ENCODE measurements around the gene EFCAB6. TPM values are rescaled to one million over a fixed set of nuclear protein-coding genes. Genes with fewer than 3 reads are reported as not detected.

Gene EFCAB6
- total RNA-seq (2014; rRNA removed; shearing (Covaris generic)), result 2.6 and 3.1 TPM in 2 replicates

GRCh38 chr22:43812149-43812842 lies at the start of gene EFCAB6:
TSS of gene EFCAB6 (minus strand) at chr22:43812305. CDS start at chr22:43782318, 29,987 bp downstream.
- DNase-seq (ENCODE audit: low read depth), result peak; percentile 94

GRCh38 chr22:43861529-43861928 lies 49.4 kb upstream of the EFCAB6 start:
- peak; percentile 52 for DNase-seq (ENCODE audit: low read depth)

DNA sequence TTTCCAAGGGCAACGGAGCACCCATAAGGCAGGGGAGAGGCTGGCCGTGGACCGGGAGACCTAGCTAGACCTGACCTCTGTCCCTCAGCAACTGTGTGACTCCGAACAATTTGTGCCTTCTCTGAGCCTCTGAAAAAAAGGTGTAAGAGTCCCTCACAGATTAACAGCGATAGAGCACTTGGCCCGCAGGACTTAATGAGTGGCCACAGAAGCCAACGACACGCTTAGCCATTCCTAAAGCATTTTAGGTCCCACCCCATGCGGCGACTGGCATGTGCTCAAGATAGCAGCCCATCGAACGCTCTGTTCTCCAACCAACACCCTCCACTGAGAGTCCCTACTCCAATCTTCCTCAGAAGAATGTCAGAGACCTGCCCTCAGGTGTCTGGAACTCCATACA lies 48.7 kb upstream of the EFCAB6 start:
- peak; percentile 52 for DNase-seq (ENCODE audit: low read depth)

DNA sequence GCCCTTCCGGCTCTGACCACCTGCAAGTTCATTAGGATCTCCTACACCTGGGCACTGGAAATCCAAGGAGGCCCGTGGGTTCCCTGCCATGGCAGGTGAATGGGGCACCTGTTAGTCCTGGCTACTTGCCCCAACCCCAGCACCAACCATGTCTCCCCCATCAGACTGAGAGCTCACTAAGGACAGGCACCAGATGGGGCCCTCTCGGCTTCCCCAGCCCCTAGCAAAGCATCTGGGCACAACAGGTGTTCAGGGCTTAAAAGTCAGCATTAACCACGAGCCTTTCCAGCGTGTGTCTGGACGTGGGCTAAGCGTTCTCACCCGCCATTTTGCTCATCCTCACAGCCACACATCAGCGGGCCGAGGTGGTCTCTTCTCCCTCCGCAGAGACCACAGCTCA lies 48.0 kb upstream of the EFCAB6 start:
- no peak for DNase-seq (ENCODE audit: low read depth)

- DNase-seq (ENCODE audit: low read depth), result no peak
Observed at GRCh38 chr22:43859621-43860020, 47.5 kb upstream of the EFCAB6 start.

DNA sequence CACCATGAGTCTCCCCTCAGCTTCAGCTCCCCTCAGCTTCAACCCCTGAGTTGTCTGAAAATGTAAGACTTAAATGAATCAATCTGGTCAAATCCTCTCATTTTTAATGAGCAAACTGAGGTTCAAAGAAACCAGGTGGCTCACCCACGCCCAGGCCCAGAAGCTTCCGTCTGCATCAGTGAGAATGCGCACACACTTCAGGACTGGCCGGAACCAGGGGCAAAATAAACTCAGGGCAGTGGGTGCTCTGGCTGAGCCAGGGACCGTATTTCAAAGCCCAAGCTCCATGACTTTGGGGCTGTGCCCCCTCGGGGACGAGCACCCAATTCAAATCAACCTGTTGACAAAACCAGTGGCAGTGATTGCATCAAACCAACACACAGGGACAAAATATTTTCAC lies 47.1 kb upstream of the EFCAB6 start:
- DNase-seq (ENCODE audit: low read depth), result no peak

DNA sequence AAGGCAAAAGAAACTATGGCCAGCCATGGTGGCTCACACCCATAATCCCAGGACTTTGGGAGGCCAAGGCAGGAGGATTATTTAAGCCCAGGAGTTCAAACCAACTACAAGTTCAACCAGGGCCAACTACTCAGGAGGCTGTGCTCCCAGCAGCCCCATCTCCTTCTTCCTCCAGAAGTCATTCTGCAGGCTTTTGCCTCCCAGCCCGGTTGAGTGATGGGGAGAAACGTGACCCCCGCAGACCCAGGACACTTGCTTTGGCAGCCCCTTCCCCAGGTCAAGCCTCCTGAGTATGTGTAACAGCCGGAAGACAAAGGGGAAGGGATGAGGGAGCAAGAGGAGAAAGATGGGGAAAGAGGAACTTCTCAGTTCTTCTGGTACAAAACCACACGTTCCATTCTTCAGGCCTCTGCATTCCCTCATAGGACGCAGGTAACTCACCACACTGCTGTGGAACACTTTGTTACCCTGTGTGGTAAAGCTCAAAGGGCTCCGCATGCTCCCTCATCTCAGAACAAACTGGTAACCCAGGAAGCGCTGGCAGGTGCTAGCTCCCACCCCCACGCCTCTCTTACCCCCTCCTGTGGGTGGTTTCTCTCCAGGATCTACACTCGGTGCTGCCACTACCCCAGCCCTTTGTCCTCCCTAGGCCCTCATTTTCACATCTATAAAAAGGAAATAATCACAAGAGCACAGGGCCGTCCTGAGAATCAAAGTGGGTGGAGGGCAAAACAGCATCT lies 46.2 kb upstream of the EFCAB6 start:
- DNase-seq (ENCODE audit: low read depth), result no peak

- DNase-seq (ENCODE audit: low read depth), result no peak
Observed at GRCh38 chr22:43857367-43857766, 45.3 kb upstream of the EFCAB6 start.

- no peak for DNase-seq (ENCODE audit: low read depth)
Observed at GRCh38 chr22:43855431-43855830, 43.3 kb upstream of the EFCAB6 start.

DNA sequence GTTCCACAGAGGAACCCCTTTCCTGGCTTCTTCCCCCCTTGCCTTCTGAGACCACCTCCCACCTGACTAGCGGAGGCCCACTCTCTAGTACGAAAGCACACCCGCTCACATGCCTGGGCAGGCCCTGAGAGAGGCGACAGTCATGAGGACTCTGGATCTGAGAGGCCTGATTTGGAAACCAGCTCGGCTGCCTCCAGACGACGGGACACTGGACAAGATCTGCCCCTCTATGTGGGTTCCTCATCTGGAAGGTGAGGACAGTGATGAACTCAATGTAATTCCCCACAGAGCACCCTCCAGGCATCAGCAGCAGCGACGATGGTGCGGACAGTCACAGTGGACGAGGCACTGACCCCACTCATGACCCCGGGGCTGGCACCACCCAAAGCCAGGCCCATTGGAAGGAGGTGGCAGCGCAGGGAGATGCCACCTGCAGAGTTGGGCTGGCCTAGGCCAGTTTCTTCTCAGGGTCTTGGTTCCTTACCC lies 42.7 kb upstream of the EFCAB6 start:
- no peak for DNase-seq (ENCODE audit: low read depth)

DNA sequence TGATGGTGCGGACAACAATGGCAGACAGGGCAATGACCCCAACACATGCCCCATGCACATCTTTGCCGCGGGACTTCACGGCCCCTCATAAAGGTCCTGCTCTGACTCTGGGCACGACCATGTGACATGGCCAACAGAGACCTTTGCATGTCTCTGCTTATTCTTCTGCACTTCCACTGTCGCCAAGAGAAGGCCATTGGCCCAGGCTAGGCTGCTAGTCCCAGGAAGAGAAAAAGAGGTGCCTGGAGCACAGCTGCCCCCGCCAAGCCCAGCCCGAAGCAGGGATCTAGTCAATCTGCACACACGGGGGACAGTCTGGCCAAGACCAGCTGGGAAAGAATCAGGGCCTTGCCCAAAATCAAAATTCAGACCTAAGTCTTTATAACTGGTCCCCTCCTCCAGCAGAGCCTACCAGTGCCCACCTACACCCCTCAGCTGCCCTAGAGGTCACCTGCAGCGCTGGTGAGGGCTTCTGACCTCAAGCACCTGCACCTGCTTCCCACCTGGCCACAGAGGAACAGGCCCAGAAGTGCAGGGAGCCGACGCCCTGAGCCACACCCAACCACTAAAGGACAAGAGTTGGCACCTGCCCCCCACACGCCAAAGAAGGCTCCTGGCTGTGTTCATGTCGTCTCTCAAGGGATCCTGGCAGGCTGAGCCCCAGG lies 42.1 kb upstream of the EFCAB6 start:
- DNase-seq (ENCODE audit: low read depth), result no peak

DNA sequence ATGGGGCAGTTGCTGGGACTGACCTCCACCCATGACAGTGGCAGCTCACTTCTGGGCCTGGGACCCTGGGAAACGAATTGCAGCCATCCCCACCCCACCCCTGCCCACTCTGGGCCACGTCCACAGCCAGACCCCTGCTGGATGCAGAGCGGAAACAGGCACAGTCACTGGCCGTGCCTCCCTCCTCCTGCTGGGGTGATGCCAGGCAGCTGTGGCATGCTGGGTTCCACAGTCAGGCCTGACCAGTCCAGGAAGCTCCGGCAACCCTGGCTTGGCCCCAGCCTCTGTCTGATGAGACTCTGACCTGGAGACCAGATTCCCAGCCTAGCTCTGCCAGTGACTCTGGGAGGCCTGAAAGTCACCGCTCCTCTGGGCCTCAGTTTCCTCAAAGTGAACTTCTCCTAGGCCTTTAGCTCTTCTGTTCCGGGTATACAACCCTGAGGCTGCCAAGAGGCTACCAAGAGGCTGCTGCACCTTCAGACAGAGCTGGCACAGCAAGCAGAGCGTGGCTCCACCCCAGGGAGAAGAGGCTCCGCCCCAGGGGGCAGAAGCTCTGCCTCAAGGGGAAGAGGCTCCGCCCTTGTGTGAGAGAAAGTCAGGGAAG lies 41.3 kb upstream of the EFCAB6 start:
- peak; percentile 51 for DNase-seq (ENCODE audit: low read depth)

GRCh38 chr22:43852573-43853327 lies 40.6 kb upstream of the EFCAB6 start:
- DNase-seq (ENCODE audit: low read depth), result no peak

GRCh38 chr22:43851979-43852307 lies 39.8 kb upstream of the EFCAB6 start:
- no peak for DNase-seq (ENCODE audit: low read depth)

- no peak for DNase-seq (ENCODE audit: low read depth)
Observed at GRCh38 chr22:43851058-43851978, 39.2 kb upstream of the EFCAB6 start.

DNA sequence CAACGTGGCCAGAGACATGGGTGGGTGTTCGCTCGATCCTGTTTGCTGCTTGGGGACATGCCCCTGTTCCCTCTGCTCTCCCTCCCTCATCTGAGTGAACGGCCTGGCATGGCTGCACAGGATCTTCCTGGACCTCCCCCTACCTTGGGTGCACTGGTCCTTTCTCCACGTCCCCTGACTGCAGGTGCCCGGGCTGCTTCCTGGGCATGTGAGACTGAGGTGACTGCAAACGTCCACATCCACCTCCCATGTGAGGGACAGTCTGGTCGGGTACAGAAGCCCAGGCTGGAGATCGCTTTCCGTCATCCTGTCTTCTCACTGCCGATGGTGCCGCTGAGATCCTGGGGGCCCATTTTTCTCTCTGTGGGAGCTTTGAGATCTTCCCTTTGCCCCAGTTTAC lies 38.4 kb upstream of the EFCAB6 start:
- DNase-seq (ENCODE audit: low read depth), result no peak

DNA sequence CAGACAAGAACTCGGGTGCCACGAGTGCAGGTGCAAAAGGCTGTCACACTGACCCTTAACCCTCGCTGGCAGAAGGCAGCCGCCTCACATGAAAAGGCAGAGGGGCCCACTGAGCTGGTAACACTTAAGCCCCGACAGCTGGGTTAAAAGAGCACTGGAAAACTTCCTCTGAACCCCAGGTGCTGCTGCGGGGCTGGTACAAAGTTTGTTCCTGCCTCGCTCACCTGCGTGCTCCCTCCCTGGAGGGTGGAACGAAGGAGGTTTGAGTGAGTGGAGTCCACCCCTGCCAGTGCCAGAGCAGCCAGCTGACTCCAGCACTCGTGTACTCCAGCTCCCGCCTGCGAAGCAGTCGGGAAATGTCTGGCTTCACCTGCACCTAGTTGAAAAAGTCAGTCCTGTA lies 37.6 kb upstream of the EFCAB6 start:
- DNase-seq (ENCODE audit: low read depth), result no peak

- DNase-seq (ENCODE audit: low read depth), result peak; percentile 41
Observed at GRCh38 chr22:43848366-43849171, 36.5 kb upstream of the EFCAB6 start.
